T-helper 1 cell treated with Interleukin-12 subunit alpha and Interleukin-12 subunit beta and Interleukin-4 antibody, amounts not matched to agents 30 ng/mL and 1 ng/mL, for 36 hours (primary cell): Measurements from ENCODE around the gene FGF14. TPM values are rescaled to one million over a fixed set of nuclear protein-coding genes. Genes with fewer than 3 reads are reported as not detected.

Source experiments
- intact Hi-C: fragments of 100-400 bp; cut with micrococcal nuclease; formaldehyde crosslinking; loops from one replicate; pipeline ENCODE4 v1.15.1; 2024
- total RNA-seq: library from RNA; stranded (reverse); gene quantifications from 2 replicates; pipeline ENCODE4 v1.2.3, GENCODE V29; 2022

FGF14 gene
- total RNA-seq, 1 donor from 2014 or later, result not detected

DNA sequence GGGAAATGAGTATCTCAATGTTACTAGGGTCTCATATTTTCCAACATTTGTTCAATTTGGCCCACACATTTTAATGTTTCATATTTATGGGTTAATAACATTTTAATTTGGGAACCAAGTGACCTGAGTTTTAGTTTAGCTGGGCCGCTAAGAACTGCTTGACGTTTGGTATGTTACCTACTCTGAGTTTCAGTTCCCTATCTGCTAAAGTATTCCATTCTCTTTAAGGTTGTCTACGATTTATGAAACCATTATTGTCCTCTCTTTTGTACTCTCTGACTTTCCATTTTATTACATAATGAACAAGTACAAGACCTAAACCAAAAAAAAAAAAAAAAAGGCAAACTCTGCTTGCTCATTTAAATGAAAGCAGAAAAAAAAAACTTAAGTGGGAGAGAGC, 89.9 kb downstream of the FGF14 start:
- intact Hi-C loops, result no loop called here

GRCh38 chr13:102311419-102311796, 90.4 kb downstream of the FGF14 start:
- intact Hi-C loops, result no loop called here

DNA sequence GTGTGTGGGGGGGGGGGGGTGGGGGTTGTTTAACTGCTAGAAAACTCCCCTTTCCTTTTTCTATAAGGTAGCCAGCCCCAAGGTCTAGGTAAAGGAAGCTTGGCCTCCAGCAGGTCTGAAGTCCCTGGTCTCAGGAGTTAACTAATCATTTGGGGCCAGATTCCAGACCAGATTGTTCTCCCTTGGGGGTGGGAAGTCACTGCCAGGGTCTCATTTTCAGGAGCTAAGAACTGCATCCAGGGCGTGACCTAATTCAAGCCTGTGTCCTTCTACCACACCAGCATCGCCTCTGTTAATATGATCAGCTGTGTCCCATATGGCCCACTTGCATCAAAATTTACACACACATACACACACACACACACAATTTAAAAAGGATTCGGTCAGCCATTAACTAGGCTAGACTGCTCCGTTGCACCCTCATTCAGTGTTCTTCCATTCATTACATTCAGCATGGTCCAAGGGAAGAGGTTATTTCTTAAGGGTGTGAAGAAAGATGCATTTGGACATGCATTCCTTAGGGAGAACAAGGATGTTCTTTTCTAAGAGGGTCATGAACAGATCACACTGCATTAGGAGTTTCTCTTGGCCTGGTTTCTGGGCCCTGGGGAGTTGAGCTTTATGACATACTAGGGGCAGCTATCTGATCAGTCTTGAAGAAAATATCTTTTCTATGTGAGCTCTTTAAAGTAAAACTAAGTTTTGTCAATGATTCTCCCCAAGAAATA, 91.0 kb downstream of the FGF14 start:
- intact Hi-C loops, result no loop called here

DNA sequence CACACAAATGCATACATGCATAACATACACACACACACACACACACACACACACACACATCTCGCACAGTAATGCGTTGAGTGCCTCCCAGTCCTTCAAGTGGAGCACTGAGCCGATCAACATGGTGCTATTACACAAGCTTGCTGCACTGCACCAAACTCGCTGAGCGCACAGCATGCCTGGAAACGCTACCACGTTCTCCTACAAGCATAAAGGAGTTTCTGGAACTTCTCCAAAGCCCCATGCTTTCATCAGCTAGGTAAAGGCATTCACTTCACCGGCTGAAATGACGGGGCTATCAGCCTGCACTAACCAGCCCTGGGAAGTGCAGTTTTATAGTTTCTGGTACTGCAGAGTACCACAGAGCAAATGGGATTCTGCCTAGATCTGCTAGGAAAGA, 92.7 kb downstream of the FGF14 start:
- intact Hi-C loops, result no loop called here

GRCh38 chr13:102302534-102302933, 99.3 kb downstream of the FGF14 start:
- intact Hi-C loops, result no loop called here

DNA sequence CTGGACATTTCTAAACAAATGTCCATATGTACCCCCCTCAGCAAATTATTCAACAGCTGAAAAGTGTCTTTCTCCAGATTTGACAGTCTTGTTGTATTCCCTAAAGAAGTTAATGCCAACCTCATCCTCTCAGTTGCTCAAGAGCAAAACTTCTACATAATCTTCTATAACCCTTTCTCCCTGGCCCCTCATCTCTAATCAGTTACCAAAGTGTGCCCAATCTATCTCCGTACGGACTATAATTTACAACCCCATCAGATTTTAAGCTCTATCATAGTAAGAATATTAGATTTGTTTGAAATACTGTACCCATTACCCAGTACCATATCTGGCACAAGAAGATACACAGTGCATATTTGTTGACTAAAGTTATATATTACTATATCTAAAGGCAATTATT, 101.5 kb downstream of the FGF14 start:
- intact Hi-C loops, result no loop called here

- intact Hi-C loops, result no loop called here
These were observed 102.5 kb downstream of the FGF14 start for GRCh38 chr13:102299366-102299765.

DNA sequence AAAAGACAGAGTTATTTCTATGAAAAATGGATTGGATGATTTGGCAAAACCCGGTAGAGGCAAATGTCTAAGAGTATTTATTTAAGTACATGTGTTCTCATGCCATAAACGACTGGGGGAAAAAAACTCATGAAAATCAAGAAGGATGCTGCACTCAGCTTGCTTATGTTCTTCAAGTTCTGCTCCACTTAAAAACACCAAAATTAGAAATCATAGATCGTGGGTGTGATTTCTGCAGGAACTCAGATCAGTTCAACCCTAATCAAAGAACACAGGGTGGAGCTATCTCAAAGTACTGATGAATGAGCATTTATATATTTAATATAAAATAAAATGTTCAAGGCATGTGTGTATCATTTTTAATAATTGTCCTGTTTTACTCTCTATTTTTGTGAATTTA, 103.8 kb downstream of the FGF14 start:
- intact Hi-C loops, result no loop called here

DNA sequence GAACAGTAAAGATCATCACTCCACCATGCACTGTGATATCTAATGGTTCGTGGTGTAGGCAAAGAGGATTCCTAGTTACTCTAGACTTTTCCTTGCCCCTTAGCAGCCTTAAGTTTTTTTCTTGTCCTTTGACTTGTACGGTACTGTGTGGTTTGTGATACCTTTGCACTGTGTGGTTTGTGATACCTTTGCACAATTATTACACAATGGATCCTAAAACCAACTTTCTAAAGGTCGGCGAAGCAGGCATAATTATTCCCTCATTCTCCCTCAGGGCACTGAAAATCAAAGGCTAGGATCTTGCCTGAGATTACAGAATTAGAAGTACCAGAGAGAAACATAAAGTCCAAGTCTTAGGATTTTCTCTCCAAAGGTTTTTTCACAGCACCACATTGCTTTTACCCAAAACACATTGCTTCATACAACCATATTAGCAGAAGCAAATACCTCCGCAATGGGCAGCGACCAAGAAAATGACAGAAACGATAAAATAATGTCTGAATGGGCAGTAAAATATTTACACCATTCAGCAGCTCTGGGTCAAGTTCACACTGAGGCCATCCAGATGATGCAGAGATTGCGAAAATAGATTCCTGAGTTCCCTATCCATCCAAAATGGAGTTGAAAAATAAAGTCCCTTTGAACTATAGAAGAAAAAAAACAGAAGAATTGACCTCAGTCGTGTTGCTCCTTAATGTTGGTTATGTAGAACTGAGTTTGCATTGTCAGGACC, 106.4 kb downstream of the FGF14 start:
- intact Hi-C loops, result no loop called here

GRCh38 chr13:102294407-102295018, 107.3 kb downstream of the FGF14 start:
- intact Hi-C loops, result no loop called here

GRCh38 chr13:102293723-102294122, 108.1 kb downstream of the FGF14 start:
- intact Hi-C loops, result no loop called here

GRCh38 chr13:102291587-102292218, 110.1 kb downstream of the FGF14 start:
- intact Hi-C loops, result no loop called here

DNA sequence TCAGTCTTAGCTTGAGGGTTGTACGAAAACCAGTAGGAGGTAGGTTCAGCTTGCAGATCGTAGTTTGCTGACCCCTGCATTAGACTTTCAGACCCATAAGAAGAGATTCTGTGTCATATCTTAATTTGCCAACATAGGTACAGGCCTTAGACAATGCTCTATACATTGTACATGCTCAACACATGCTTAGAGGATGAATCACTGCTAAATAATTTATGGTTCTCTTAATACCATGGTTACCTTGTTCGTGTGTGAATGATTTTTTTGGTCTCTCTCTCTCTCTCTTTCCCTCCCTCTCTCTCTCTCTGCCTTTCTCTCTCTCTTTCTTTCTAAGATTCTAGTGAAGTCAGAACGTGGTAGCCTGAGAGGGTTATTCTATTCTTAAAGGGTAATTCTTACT, 112.2 kb downstream of the FGF14 start:
- intact Hi-C loops, result no loop called here

- intact Hi-C loops, result no loop called here
These were observed 115.5 kb downstream of the FGF14 start for GRCh38 chr13:102286326-102286725.

DNA sequence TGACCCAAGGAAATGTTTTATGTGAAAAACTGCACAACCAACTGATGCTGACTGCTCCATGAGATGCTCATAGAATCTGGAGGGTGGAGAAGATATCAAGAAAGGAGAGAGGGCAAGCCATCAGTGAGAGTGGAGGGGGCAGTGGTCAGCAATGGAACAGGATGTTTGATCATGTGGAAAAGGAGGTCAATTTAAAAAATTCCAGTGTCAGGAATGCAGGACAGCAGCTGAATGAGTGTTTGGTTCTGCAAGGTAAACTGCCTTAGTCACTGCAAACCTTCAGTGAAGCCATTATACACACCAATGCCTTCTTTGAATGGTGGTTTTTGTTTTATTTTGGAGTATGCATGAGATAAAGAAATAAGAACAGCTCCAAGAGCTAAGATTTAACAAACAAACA, 121.5 kb downstream of the FGF14 start:
- intact Hi-C loops, result no loop called here

DNA sequence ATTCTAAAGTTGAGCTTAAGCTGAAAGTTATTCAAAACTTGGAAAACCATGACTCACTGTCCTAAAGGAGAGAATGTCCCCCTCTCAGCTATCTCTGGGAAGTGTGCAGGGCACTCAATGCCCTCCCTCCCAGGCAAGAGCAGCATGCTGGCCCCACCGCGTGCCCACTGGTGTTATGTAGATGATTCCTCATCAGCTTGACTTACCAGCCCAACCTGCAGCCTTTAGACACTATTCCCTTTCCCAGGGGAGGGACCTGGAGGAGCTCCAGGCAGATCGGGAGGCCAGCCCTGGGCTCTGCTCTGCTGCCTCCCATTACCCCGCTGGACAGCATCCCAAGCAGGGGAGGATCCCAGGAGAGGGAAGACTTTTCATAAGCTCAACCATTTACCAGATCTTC, 124.6 kb downstream of the FGF14 start:
- intact Hi-C loops, result no loop called here

GRCh38 chr13:102276404-102276803, 125.4 kb downstream of the FGF14 start:
- intact Hi-C loops, result no loop called here

DNA sequence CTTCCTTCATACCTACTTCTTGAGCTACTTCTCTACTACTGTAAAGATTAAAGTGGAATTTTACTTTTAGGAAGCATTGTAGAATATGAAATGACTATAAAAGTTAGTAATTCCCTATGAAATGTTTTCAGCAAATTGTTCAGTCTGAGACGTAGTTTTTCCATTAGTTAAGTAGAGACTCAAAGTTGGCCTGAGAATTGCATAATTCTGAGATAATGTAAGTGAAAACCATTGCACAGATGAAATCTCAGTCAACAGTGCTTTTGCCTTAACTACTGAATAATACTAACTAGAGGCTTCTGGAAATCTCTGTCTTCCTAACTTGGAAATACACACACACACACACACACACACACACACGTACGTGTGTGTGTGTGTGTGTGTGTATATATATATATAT, 125.9 kb downstream of the FGF14 start:
- intact Hi-C loops, result no loop called here

GRCh38 chr13:102273111-102273510, 128.7 kb downstream of the FGF14 start:
- intact Hi-C loops, result no loop called here

- intact Hi-C loops, result no loop called here
These were observed 134.7 kb downstream of the FGF14 start for GRCh38 chr13:102267191-102267590.

GRCh38 chr13:102261809-102262208, 140.0 kb downstream of the FGF14 start:
- intact Hi-C loops, result no loop called here

GRCh38 chr13:102261316-102261715, 140.5 kb downstream of the FGF14 start:
- intact Hi-C loops, result no loop called here
